HG02588 (cell line): Measurements from ENCODE around the gene TAOK1.
"Not testable (repeated sequence)": the region's sequence is repeated elsewhere in the genome, so short reads cannot be mapped to it uniquely, and the experiment has no call there.

Experiments
- ATAC-seq: cut with Tn5 transposase; IDR thresholded peaks from one replicate; pipeline ENCODE4 v1.9.1; 2021; ENCODE audit warnings: mild to moderate bottlenecking, moderate library complexity; ENCODE audit not compliant: unreplicated experiment

TAOK1 gene

GRCh38 chr17:29526322-29526721, 136.2 kb downstream of the TAOK1 start:
- ATAC-seq, result no peak

GRCh38 chr17:29533976-29534375, 143.8 kb downstream of the TAOK1 start:
- no peak for ATAC-seq

DNA sequence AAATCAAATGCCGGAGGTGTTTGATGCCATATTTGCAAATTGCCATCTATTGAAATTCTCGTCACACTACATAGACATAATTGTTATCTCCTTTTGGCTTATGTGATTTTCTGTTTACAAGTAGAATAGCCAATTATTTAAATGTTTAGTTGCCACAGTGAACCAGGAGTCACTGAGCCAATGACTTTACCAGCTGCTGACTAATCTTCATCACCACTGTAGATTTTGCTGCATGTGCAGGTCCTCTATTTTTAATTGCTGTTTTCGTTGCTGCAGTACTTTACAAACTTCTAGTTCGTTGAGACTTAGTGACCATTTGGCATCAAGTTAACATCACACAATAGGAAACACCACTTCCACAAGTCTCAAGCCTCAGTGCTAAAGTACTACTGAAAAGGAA, 153.9 kb downstream of the TAOK1 start:
- no peak for ATAC-seq

DNA sequence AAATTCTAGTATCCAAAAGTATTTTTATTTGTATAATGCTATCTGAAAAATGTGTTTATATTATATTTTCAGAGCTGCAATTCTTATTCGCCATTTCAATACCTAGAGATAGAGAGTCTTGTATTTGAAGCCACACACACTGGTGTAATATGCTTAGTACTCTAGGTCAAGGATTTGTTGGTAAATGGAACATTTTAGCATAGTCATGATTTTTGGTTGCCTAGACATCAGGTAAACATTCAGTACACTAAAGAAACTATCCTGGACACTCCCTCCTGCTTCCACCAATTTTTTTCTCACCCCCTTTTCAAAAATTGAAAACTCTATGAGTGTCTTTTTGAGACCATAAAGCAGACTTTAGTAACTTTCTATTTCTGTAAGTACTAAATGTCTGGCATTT, 155.9 kb downstream of the TAOK1 start:
- ATAC-seq, result no peak

DNA sequence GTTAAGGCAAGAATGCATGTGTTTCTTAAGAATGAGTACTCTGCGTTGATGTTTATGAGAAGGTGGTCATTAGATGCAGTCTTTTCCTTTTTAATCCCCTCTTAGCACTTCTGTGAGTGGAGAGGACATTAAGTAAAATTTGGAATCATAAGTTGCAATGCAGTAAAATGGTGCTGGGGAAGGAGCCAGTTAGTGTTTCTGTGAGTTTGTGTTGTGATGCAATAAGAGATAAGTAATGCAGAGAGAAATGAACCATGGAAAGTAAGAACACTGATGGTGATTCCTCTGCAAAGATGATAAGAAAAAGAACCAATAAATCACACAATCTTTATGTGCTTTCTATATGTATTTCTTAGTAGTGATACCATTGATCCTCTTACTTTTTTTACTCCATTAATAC, 156.7 kb downstream of the TAOK1 start:
- ATAC-seq, result no peak

DNA sequence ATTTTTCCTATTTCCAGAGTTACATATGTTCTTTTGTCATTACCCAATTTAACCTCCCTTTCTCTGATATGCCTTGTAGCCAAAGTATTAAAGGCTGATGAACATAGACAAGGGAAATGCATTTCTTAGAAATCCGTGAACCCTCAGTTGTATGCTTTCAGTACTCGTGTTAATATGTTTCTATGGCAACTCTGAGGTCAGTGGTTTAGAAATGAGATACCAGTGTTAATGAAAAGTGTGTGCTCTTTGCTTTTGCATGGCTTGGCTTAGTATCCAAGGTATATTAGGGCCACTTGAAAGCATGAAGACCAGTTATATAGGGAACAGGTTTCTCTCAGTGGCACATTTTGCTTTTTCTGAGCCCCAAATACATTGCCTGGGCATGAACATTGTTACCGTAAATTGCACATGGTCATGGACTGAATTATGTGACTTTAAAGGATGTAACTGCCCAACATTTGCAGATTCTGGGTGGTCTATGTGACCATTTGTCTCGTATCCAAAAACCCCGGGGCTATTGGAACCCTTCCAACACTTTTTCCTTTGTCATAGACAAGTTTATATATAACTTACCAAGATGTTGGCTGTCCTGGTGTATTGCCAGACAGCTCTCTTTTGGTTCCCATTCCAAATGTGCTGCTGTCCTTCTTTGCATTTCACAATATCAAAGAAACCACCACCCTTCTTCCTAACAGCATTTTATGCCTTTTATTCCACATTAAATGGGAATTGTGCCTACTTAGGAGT, 159.2 kb downstream of the TAOK1 start:
- no peak for ATAC-seq

GRCh38 chr17:29555840-29556239, 165.7 kb downstream of the TAOK1 start:
- no peak for ATAC-seq

GRCh38 chr17:29557085-29557738, 167.0 kb downstream of the TAOK1 start:
- no peak for ATAC-seq

- no peak for ATAC-seq
Observed at GRCh38 chr17:29557739-29558116, 167.6 kb downstream of the TAOK1 start.

- not testable (repeated sequence) for ATAC-seq
Observed at GRCh38 chr17:29558139-29558538, 168.0 kb downstream of the TAOK1 start.

DNA sequence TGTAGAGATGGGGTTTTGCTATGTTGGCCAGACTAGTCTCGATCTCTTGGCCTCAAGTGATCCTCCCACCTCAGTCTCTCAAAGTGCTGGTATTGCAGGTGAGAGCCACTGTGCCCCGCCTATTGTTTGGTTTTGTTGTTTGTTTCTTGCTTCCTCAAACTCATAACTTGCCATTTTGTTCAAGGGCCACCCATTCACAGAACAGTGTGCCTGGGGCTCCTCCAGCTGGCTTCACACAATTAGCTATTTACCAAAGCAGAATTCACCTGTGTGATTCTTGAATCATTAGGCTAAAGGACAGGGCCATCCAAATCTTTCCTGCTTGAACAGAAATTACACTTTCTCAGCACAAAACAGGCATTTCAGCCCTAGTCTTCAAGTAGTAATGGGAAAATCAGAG, 169.5 kb downstream of the TAOK1 start:
- no peak for ATAC-seq

DNA sequence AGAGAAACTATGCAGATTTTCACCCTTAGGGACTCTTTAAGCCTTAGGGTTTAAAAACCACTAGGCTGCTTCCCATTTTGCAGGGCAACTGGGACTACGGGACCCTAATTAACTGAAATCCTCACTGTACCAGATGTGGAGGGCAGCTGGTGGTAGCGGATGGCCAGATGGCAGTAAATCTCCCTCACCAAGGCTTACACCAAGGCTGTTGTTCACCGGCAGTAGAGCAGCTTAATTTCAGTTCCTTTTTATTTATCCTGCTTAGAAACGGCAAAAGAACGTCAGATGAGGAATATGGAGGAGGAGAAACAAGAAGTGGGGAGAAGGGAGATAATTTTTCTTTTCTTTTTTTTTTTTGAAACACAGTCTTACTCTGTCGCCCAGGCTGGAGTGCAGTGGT, 170.2 kb downstream of the TAOK1 start:
- ATAC-seq, result no peak

DNA sequence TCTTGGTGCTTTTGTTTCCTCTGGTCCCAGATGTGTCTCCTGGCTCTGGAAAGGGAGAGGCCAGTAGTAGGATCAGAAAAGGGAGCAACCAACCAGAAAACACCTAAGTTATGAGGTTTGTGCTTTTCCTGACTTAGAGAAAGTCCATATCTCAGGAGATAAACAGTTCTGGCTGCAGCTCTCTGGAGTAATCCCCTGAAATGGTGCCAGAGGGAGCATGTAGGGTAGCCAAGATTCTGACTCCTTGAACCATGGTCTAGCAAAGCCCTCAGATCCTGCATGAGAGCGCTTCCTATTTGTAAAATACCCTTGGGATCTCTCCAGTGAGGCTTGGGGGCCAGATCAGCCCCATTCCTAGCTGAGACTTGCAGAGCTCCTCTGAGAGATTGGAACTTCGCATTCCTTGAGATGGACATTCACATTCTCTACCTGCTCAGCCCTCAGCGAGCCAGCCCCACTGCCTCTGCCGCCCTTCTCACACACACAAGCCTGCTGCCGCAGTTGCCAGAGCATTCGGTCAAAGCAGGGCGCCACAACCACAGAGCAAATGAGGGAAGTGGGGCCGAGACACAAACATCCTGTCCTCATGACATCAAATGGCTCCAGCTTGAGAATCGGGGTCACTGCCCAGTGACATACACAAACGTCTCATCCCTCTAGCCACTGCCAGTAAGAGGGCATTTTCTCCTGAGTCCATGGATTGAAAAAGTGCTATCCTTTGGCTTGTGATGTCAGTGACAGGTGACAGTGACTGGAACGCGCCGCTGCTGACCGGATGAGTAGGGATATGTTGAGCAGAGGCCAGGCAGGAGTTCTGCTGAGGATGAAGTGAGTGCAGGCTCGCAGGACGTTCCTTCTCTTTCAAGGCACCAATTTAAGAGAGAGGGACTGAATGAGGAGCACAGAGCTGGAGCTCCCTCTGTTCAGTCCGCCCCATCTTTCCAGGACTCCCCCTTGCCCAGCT, 171.7 kb downstream of the TAOK1 start:
- ATAC-seq, result no peak

GRCh38 chr17:29562615-29563014, 172.5 kb downstream of the TAOK1 start:
- ATAC-seq, result no peak

GRCh38 chr17:29563816-29564215, 173.7 kb downstream of the TAOK1 start:
- ATAC-seq, result no peak

DNA sequence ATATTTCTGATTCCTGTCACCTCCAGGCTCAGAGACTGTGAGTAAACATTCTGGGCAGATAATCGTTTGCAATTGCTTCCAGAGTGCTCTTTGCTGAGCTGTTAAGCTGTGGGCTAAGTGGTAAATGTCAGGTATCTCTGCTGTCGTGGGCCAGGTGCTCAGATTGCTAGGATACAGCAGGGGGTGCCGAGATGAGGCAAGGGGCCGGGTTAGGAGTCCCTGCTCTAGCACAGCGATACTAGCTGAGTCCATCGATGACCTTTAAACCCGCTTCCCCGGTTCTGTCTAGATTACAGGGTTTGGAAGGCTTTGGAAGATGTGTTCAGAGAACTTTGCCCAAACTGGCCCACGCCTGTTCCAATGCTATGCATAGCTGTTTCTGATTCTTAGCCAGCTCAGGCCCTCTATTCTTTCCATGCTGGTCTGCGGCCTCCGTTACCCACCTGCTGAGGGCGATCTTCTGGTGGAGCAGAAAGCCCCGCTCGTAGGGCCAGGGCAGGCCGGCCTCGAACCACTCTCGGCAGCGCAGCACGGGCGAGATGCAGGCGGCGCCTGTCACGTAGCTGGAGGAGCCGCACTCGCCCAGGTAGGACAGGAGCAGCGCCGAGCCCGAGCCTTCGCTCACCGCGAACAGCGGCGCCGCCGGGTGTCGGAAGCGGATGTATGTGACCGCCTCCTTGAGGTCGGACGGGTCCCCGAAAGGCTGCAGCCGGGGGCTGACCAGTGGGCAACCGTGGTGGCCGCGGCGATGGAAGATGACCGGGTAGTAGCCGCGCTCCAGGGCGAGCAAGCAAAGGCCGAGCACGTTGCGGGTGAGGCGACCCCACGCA, 175.7 kb downstream of the TAOK1 start:
- no peak for ATAC-seq

- ATAC-seq, result peak; percentile 29
Observed at GRCh38 chr17:29566473-29567303, 176.5 kb downstream of the TAOK1 start, which contains the start of gene ABHD15. Gene ABHD15 (minus strand): TSS chr17:29567037. CDS start chr17:29566966, 71 bp downstream.

DNA sequence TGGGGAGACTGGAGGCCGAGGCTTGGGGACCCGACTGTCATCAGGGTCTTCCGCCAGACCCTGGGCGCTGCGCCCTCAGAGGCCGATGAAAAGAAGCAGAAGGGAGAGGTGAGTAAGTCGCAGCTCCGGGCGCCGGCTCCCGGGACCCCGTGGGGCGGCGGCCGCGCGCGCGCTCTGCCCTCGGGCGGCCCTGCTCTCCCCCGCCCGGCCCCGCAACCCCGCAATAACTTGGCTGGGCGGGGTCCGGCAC, 177.1 kb downstream of the TAOK1 start:
- ATAC-seq, result peak; percentile 12

DNA sequence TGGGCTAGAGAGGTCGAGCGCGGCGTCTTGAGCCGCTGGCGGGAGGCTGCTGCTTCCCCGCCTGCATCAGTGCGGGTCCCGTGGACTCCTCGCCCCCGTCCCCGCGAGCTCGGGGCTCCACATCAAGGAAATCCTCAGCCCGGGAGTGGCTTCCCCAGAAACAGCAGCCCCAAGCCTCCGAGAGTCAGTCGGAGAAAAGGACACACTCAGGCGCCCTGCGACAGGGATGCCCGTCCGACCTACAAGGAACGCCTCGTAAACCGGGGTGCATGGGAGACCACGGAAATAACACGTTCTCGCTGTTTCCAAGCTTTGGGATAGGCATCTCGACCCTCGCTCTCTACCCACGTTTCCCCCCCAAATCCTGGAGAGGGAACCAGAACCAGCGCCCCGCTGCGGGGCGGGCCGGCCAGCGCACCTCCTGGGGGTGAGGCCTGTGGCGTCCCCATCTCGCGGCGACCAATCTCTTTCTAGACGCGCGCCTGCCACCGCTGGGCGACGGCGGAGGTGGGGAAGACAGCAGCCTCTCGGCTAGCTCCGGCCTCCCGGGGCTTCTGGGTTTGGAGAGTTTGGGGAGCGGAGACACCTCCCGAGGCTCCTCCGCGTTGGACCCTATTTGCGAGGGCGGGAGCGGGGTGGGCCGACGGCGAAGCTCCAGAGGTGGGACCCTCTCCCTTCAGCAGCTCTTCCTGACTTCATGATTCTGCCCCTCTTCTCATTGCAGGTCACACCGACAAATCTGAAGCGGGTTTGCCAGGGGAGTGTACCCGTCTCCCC, 177.6 kb downstream of the TAOK1 start:
- peak; percentile 28 for ATAC-seq
